Upper lobe of left lung (tissue), 6 donors: ENCODE measurements around the gene CSNK2A2. TPM values are rescaled to one million over a fixed set of nuclear protein-coding genes. Genes with fewer than 3 reads are reported as not detected.

Experiments
- ATAC-seq, 2 donors: fragments of 200-7000 bp; cut with Tn5 transposase; one replicate each; pipeline ENCODE4 v1.9.1; 2022; ENCODE audit warnings: mild to moderate bottlenecking in 2 of 2, moderate library complexity in 2 of 2; ENCODE audit not compliant: low FRiP score in 2 of 2
- DNase-seq, 2 donors: peaks; one replicate each; pipeline ENCODE4 v3.0.0-alpha.2; 2019 to 2020
- H3K27ac ChIP-seq, 4 donors: fragments of 200-600 bp; sonication (generic); one replicate each; pipeline ENCODE4 v1.5.1; 2016 to 2019
- H3K27me3 ChIP-seq, 4 donors: fragments of 200-600 bp; sonication (generic); one replicate each; pipeline ENCODE4 v1.5.1; 2017 to 2019
- H3K36me3 ChIP-seq, 4 donors: fragments of 200-600 bp; sonication (generic); one replicate each; pipeline ENCODE4 v1.5.1; 2016 to 2019
- H3K4me1 ChIP-seq, 4 donors: fragments of 200-600 bp; sonication (generic); one replicate each; pipeline ENCODE4 v1.5.1; 2018 to 2019
- H3K4me3 ChIP-seq, 4 donors: fragments of 200-600 bp; sonication (generic); one replicate each; pipeline ENCODE4 v1.5.1; 2017 to 2019; ENCODE audit warnings: mild to moderate bottlenecking in 2 of 4, moderate library complexity in 1 of 4
- H3K9me3 ChIP-seq, 4 donors: fragments of 200-600 bp; sonication (generic); one replicate each; pipeline ENCODE4 v1.5.1; 2018 to 2019
- CTCF ChIP-seq, 6 experiments: fragments of 450-650 bp in 4 of 6; fragments of 200-600 bp in 2 of 6; sonication (generic) in 2 of 6; IDR thresholded peaks; one replicate each; pipeline ENCODE4 v1.5.1; 2016 to 2019; ENCODE audit warnings: antibody characterized with exemption in 6 of 6
- EP300 ChIP-seq, 4 donors: sonication (generic); formaldehyde crosslinking; IDR thresholded peaks; one replicate each; pipeline ENCODE4 v1.5.1; 2017; ENCODE audit warnings: antibody characterized with exemption in 4 of 4, control low read depth in 2 of 4
- POLR2A ChIP-seq, 4 donors: fragments of 450-650 bp; IDR thresholded peaks; one replicate each; pipeline ENCODE4 v1.5.1; 2016 to 2017; ENCODE audit warnings: antibody characterized with exemption in 4 of 4, mild to moderate bottlenecking in 2 of 4
- POLR2AphosphoS5 ChIP-seq, 2 donors: sonication (generic); formaldehyde crosslinking; IDR thresholded peaks; one replicate each; pipeline ENCODE4 v1.5.1; 2017; ENCODE audit warnings: antibody characterized with exemption in 2 of 2
- WGBS, 2 donors: methylation state at CpG; one replicate each; pipeline ENCODE4 v1.1.5; 2017 to 2018; 5-methylcytosine and 5-hydroxymethylcytosine counted together
- total RNA-seq, 6 donors: library from RNA; depleted of rRNA in 4 of 6; stranded (reverse); fragments of >200 nt in 4 of 6; gene quantifications; one replicate each; pipeline versions ENCODE4 v1.1.0 to v1.2.1, GENCODE V29; 2016 to 2021
- donor health status: DM: no; HTN: no; CAD: no; lungs with moderate emphysema.
- donor health status: DM: no; HTN: yes; CAD: no; lungs with severe emphysema.

The CSNK2A2 gene
- total RNA-seq, 6 donors from 2014 or later, result 34.7 to 73.9 (median 46.1) TPM

GRCh38 chr16:58225965-58226602 is 28.2 kb upstream of the CSNK2A2 start:
- Histone ChIP-seq H3K9me3 (no peaks in the 10 kb centered on the region), H3K27me3 (no peaks in the 10 kb centered on the region), H3K36me3 (no peaks in the 10 kb centered on the region), H3K27ac (no peak overlapping the region), H3K4me3 (no peak overlapping the region), H3K4me1 (no peaks in the 10 kb centered on the region)
- no peak for TF ChIP-seq EP300 (IDR thresholded peaks at IDR 0.05)
- TF ChIP-seq CTCF (IDR thresholded peaks at IDR 0.05), result no peak
- no peak for TF ChIP-seq POLR2AphosphoS5 (IDR thresholded peaks at IDR 0.05)
- no peak for TF ChIP-seq POLR2A (IDR thresholded peaks at IDR 0.05)
- no peak for ATAC-seq
- WGBS, 2 donors, result 83 to 89% methylated on average over 8 of the region's 8 CpGs
- no peak for DNase-seq

- TF ChIP-seq POLR2A (IDR thresholded peaks at IDR 0.05), result no peak
- no peak for TF ChIP-seq EP300 (IDR thresholded peaks at IDR 0.05)
- no peak for TF ChIP-seq POLR2AphosphoS5 (IDR thresholded peaks at IDR 0.05)
- TF ChIP-seq CTCF (IDR thresholded peaks at IDR 0.05), result no peak
- no peaks in the 10 kb centered on the region for H3K4me1 ChIP-seq
- ATAC-seq (peak in 1 of 2 donors; percentile 42), DNase-seq (peak in 1 of 2 donors; percentile 16)
- H3K9me3 ChIP-seq, result no peaks in the 10 kb centered on the region
- H3K27ac ChIP-seq, result no peak overlapping the region
- WGBS, 2 donors, result 84 to 86% methylated on average over 7 of the region's 7 CpGs
- H3K36me3 ChIP-seq, result no peaks in the 10 kb centered on the region
- H3K27me3 ChIP-seq, result no peaks in the 10 kb centered on the region
- no peak overlapping the region for H3K4me3 ChIP-seq
These were observed 24.8 kb upstream of the CSNK2A2 start for GRCh38 chr16:58222532-58223316.

GRCh38 chr16:58219432-58219831 is 21.5 kb upstream of the CSNK2A2 start:
- Histone ChIP-seq H3K27ac (no peak overlapping the region), H3K27me3 (no peaks in the 10 kb centered on the region), H3K4me3 (no peak overlapping the region), H3K36me3 (no peaks in the 10 kb centered on the region), H3K4me1 (no peaks in the 10 kb centered on the region), H3K9me3 (peaks cover 0 to 4% (median 0%) of the 10 kb centered on the region in 4 donors)
- DNase-seq (no peak), ATAC-seq (no peak)
- TF ChIP-seq CTCF (IDR thresholded peaks at IDR 0.05), result no peak
- no peak for TF ChIP-seq POLR2A (IDR thresholded peaks at IDR 0.05)
- TF ChIP-seq POLR2AphosphoS5 (IDR thresholded peaks at IDR 0.05), result no peak
- no peak for TF ChIP-seq EP300 (IDR thresholded peaks at IDR 0.05)

GRCh38 chr16:58218786-58219185 is 20.9 kb upstream of the CSNK2A2 start:
- DNase-seq (no peak), ATAC-seq (no peak)
- no peaks in the 10 kb centered on the region for H3K4me1 ChIP-seq
- H3K27me3 ChIP-seq, result no peaks in the 10 kb centered on the region
- 30 to 46% methylated on average over 3 of the region's 3 CpGs for WGBS, 2 donors
- peaks cover 0 to 4% (median 0%) of the 10 kb centered on the region in 4 donors for H3K9me3 ChIP-seq
- H3K36me3 ChIP-seq, result no peaks in the 10 kb centered on the region
- TF ChIP-seq POLR2A (IDR thresholded peaks at IDR 0.05), result no peak
- no peak for TF ChIP-seq CTCF (IDR thresholded peaks at IDR 0.05)
- TF ChIP-seq EP300 (IDR thresholded peaks at IDR 0.05), result no peak
- no peak for TF ChIP-seq POLR2AphosphoS5 (IDR thresholded peaks at IDR 0.05)
- no peak overlapping the region for H3K4me3 ChIP-seq
- H3K27ac ChIP-seq, result no peak overlapping the region
